NCI-H128 (cell line): ENCODE measurements around the gene PID1.

ENCODE experiments used
- DNase-seq: peaks from one replicate; lab custom pipeline; 2025; ENCODE audit not compliant: unreplicated experiment; lab: John Stamatoyannopoulos, UW

Gene PID1, protein sequence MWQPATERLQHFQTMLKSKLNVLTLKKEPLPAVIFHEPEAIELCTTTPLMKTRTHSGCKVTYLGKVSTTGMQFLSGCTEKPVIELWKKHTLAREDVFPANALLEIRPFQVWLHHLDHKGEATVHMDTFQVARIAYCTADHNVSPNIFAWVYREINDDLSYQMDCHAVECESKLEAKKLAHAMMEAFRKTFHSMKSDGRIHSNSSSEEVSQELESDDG

DNA sequence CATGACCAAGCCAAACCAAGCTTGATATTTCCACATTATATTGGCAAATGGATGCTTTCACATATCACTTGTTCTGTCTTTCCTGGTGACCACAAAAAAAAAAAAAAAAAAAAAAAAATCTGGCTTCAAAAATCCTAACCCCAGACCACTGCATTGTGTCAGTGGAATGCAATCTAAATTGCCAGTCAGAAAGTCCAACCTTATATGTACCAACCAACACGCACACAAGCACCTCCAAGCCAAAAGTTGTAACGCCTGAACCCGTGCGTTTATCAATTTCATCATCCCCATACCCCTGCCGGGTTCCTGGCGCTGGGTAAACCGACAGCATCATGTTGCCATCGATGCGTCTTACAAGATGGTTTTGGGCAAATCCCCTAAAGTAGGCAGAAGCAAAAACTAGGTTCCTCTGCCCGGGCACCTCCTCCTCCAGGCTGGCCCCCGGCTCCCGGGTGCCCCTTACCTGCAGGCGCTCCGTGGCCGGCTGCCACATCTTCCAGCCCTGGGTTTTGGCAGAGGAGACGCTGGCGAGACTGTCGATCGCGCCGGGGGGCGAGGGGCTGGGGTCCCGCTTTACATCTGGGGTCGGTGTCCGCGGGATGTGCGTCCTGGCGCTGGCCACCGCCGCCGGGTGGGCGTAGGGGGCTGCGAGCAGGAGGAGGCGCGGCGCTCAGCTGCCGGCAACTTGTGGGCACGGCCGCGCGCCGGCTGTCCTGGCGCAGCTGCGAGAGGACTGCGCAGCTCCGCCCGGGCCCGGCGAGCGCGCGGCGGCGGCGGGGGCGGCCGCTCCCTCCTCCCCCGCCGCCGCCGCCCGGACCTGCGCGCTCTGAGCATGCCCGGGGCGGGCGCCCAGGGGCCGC is at the start of gene PID1:
TSS of gene PID1 (minus strand) at position 737 of the 860 bp plus-strand sequence. CDS start at position 493, 244 bp downstream.
- no peak for DNase-seq

DNA sequence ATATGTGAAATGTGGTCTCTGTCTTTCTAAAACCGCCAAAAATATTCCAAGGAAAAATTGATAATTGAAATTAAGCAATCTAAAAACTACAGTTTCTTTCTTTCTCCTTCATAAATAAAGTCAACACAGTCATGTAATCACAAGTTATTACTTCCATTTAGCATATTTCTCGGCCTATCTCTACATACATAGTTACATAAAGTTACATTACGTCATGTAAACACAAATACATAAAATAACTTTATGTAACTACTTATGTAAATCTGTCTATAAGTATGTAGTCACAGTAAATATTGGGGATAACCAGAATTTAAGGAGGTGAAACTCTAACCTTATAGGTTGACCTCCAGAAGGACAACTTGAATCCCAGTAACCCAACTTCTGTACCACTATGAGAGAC is 48.5 kb upstream of the PID1 start:
- no peak for DNase-seq

DNA sequence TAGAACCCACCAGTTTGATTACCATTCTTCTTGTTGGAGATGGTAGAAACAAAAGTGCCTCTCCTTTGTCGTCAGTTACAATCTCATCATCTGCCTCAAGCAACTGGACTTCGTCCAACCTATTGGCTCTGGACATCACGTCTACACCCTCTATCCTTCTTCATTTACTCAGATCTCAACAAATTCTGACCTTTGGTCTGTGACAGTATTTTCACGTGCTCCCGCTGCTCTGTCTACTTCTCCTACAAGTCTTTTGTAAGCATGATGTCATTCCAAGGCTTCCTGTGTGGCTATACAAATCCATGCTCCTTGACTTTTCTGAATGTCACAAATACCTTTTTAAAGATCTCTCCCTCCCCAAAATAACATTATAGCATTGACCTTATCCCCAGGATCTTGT is 43.0 kb upstream of the PID1 start:
- no peak for DNase-seq

DNA sequence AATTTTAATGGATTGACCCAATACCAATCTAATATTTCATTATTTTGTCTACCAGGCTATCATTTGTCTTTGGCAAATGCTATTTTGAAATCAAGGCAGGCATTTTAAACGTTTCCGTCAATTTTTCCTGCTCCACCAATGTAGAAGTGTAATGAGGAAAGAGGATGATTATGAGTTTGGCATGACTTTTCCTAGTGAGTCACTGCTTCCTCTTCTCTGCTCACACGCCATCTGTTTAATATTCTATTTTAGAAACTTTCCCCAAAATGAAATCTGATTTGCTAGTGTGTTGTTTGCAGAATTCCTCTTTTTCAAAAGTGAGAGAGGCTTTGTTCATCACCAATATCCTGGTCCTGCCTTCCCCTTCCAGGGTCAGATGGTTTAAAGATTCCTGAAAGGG is 42.5 kb upstream of the PID1 start:
- DNase-seq, result no peak

DNA sequence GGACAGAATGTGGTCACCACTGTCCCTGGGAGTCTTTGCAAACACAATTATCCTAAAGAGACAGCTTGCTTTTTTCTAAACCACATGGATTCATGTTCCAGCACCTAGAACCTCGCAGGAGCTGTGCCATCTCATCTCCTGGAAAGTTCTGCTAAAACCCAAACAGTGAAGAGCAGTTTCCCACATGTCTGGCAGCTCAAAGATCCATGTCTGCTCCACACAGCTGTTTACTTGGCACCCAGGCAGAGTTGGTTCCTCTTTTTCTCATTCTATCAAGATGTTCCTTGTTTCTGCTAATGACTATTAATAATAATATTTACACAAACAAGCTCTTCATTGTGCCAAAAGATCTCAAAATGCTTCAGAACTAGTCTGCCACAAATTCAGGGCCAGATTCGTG is 30.1 kb upstream of the PID1 start:
- no peak for DNase-seq

DNA sequence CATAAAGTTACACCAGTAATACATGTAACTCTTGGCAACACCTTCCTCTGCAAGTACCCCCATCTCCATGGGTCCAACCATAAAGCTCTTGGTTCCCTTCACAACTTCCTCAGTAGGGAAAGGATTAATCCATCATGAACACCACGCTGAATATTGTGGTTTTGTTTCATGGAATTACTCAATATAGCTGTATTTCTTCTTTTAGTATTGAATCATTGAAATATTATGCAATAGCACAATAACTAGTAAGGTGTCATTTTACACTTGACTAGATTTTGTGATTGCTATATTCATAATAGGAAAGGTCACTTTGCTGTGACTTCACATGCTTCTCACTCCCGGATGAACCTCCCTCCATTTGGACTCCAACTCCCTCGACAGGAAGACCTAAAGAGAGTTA is 29.7 kb upstream of the PID1 start:
- DNase-seq, result no peak

DNA sequence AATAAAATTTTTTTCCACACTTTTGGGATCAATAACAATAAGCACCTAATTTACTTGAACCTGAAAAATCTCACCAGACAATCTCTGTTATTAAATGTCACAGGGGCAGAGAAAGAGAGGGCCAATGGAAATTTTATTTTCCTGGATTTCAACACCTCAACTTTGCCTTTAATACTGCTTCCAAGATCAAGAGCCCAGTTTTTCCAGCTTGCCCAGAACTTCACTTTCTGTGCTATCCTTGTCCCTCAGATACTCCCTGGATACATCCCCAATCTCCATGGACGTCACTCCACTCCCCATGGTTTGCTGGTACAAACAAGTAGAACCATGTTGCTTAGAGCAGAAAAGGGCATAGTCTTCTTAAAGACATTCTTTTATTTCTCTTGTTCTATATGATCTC is 29.3 kb upstream of the PID1 start:
- DNase-seq, result no peak

DNA sequence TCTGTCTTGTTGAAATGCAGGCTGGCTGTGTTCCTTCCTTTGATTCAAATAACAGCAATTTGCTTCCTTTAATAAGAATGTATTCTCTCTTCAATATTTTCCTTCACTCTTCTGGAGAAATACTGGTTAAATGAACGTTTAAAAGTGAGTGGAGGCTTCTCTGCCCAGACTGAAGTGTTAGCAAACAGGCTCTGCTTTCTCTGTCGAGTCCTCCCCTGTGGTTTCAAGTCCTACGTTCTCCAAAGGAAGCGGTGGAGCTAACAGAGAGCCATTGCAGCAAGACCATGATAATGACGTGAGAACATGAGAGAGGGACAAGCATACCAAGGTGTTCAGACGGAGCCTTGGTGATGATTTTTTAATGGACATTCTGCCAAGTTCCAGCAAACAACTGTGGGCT is 26.2 kb upstream of the PID1 start:
- DNase-seq, result no peak

DNA sequence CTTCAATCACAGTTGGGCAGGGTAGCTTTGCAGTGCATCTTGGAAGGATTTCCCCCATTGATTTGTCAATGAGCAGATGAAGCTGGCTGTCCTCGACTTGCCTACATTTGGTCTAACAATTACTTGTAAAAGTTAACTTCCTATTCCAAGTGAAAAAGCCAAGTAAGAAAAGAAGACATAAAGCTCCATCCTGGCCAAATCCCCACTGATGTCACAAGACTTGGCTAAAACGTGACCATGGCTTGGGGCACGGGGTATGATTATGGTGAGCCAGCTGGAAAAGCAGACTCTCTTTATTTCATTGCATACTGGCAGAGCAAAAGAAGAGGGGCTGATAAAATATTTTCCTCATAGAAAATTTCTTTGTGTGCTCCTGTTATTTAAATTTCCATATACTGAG is 25.4 kb upstream of the PID1 start:
- no peak for DNase-seq

DNA sequence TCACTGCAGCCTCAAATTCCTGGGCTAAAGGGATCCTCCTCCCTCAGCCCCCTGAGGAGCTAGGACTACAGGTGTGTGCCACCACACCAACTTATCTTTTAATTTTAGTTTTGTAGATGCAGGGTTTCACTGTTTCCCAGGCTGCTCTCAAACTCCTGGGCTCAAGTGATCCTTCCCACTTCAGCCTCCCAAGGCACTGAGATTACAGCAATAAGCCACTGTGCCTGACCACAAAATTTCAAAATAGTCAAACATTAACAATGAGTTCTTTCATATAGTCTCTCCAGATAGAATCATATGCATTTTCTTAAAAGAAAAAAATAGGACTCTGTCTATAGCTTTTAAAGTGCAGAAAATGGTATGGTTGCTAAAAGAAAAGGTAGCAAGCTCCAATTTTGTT is 24.9 kb upstream of the PID1 start:
- no peak for DNase-seq

DNA sequence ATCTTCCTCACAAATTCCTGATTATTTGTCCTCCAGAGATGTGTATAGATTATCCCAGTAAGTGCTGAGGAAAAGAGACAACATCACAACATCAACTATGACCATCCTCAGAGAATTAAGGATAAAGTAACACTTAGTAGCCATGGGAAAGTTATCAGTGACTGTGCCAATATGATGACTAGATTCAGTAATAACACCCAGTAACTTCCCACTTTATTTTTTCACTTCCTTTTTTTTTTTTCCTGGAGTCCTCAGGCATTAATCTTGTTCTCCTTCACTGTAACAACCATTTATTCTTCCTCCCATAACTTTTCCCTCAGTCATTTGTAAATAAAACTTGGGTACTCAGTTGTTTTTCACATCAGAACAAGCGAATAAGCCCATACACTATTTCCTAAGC is 16.7 kb upstream of the PID1 start:
- no peak for DNase-seq

DNA sequence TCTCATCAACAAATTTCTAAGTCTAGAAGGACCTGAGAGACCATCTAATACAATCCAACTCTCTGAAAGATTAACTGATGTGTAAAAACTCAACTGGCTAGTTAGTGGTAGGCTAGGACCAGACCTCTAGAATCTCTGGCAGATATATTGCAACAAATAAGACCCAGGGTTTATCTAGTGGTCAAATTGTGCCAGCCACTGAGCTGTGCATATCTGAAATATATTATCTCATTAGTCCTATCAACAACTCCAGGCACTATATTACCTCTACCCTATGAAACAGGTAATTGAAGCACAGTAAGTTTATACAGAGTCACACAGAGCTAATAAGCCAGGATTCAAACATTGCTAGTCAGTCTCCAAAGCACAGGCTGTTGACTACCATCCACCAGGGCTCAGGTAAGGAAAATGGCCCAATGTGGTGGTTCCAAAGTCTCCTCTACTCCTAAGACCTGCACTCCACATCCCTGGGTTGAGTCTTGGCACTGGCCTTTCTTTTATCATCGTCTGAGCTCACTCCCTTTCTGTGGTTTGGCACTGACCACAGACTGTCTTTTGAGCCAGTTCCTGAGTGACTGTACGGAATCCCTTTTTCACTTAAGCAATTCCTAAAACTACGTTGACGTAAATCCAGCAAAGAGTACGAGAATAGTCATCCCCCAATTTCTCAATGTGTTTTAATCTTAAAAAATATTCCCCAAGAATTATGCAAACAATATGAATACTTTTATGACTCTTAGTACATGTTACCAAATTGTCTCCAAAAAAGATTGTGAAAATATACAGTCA is 11.9 kb upstream of the PID1 start:
- no peak for DNase-seq

DNA sequence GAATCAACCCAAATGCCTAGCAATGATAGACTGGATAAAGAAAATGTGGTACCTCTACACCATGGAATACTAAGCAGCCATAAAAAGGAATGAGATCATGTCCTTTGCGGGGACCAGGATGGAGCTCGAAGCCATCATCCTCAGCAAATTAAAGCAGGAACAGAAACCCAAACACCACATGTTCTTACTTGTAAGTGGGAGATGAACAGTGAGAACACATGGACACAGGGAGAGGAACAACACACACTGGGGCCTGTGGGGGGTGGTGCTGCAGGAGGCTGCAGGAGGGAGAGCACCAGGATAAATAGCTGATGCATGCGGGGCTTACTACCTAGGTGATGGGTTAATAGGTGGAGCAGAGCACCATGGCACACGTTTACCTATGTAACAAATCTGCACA is 8.4 kb upstream of the PID1 start:
- DNase-seq, result no peak

DNA sequence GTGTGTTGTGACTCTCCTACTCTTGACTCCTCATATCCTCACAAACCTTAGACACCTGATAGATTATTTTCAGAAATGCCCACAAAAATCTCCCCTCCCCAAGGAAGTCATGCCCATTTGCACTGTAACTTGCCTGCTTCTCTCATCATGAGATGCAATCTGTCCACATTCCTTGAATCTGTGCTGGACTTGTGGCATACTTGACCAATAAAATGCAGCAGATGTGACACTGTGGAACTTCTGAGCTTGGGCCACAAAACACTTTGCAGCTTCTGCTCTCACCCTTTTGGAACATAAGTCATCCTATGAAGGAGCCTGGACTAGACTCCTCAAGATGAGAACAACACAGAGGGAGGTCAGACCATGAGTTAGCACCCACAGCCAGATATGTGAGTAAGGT is 4.4 kb upstream of the PID1 start:
- no peak for DNase-seq

DNA sequence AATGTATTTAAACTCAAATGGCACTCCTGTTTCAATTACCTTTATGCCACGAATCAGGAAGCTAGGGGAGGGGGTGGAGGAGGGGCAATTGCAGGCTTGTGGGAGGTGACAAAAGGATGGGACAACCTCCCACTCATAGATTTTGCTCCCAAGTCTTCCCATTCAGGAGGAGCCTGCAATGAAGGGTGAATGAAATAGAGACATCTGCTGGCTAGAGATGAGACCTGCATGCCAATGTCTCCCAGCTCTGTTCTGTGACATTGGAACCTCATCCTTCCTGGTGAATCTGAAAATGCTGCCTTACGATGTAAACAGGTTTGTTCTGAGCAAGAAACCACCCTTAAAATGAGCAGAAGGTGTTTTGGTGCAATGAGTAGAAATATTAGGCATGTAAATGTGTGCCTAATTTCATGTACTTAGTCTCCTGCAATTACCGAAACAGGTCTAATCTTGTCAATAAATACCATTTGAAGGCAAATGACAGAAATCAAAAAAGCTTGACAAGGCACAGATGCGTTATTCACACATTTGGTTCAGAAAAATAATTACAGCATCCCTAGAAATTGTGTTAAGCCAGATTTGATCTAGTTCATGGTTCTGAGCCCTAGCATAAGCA is 2.7 kb upstream of the PID1 start:
- peak; percentile 34 for DNase-seq

DNA sequence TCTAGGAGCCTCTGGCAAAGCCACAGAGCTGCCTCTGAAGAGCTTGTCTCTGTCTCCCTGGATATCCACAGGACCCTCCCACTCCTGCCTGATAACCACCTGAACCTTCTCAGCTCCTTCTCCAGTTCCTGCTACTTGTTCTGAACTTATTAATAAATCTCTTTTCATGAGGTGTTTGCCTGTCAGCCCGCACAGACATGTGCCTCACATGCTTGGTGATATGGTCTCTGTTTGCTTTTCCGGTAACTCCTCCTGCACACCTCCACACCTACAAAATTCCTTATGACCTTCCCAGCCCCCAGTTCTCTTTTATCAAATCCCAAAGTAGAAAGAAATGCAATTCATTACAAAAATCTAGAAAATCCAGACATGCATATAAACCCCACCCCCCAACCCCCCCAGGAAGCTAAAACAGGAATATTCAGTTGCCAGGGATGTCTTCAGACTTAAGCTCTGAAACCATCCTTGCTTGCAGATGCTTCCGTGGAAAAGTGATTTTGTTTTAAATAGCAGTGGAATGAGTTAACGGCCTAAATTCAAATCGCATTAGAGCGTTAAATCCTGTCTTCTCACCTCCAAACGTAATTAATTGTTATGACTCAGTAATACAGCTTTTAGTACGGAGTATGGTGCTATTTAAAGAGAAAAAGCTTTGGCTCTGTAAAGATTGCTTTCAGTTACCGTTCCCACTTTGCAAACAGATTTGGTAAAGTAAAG is 2.1 kb upstream of the PID1 start:
- no peak for DNase-seq

DNA sequence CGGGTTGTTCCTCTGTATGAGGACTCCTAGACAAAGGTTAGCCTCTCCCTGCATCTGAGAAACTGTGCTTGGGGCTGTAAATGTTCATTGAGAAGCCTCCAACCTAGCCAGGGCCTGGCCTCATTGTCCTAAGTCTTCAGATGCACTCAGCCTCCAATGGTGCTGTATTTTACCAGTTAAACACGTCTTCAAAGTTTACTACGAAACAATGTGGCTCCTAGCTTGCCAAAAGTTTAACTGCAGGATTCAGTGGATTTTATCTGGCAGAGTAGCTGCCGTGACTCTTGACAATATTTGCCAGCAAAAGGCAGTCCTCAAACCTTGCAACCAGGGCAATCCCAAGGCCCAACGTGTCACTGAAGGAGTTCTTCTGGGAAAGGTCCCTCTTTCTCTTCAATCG is 1.1 kb downstream of the PID1 start:
- no peak for DNase-seq

DNA sequence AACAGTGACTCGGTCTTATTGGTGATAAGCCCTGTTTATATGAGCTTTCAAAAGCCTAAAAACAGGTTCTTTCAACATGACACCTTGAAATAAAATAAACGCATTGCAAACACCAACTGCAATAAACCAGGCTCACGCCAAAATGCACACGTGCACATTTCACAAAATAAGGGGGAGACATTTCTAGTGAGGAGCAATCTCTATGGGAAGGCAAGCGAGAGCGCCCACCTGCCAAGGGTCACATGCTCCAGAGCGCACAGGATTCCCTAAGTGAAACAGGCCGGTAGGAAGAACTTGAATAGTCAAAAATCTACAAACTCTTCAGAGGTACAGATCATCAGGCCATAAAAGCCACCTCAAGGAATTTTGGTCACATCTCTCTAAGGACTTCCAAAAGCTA is 1.9 kb downstream of the PID1 start:
- DNase-seq, result no peak

DNA sequence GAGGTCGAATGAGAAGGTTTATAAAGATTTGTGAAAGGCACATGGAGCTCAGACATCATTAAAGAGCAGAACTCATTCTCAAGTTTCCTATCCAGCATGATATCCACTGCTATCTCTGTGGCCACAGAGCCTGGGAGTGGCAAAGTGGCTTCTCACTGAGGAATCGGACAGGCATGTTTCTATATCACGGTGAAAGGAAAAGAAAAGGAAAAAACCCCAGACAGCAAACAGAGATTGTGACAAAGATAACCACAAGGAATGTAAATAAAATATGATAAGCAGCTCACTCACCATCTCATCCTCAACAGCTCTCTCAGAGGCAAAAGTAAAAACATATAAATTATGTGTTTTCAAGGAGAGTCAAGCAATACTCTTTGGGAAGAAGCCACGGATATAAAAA is 2.5 kb downstream of the PID1 start:
- no peak for DNase-seq

DNA sequence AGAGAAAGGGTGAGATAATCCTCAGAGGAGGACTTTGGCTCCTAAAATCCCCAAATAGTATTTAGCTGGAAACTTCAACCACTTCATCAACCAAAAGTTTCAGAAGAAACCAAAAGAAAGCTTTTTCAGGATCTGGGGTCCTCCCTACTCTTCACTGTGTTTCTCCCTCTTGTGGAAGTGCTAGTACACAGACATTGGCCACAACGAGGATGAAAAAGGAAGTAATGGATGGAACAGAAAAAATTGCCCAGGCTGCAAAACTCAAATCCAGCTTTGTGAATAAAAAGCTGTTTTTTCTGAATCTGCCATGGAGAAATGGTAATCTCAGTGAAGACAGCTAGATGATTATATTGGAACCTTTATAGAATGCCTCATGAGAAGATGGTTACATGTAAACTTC is 4.0 kb downstream of the PID1 start:
- DNase-seq, result no peak

DNA sequence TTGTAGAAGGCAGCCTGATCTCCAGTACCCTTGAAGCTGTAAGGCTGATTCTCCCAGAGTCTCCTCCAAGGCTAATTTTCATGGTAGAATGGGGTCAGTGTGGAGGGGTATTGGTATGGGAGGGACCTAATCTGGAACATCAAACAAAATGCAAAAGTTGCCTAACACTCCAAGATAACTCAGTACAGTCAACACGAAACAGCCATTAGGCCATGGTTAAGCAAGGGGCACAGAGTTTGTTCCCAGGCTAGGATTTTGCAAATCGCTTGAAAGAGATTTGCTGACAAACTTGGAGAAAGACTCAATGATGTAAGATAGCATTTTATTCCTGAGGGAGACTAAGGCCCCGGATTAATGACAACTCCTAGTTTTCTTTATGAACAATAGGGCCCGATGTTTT is 5.4 kb downstream of the PID1 start:
- no peak for DNase-seq
